ENCODE measurements around the gene EPC2. TPM values are rescaled to one million over a fixed set of nuclear protein-coding genes. Genes with fewer than 3 reads are reported as not detected.

Gene EPC2, protein sequence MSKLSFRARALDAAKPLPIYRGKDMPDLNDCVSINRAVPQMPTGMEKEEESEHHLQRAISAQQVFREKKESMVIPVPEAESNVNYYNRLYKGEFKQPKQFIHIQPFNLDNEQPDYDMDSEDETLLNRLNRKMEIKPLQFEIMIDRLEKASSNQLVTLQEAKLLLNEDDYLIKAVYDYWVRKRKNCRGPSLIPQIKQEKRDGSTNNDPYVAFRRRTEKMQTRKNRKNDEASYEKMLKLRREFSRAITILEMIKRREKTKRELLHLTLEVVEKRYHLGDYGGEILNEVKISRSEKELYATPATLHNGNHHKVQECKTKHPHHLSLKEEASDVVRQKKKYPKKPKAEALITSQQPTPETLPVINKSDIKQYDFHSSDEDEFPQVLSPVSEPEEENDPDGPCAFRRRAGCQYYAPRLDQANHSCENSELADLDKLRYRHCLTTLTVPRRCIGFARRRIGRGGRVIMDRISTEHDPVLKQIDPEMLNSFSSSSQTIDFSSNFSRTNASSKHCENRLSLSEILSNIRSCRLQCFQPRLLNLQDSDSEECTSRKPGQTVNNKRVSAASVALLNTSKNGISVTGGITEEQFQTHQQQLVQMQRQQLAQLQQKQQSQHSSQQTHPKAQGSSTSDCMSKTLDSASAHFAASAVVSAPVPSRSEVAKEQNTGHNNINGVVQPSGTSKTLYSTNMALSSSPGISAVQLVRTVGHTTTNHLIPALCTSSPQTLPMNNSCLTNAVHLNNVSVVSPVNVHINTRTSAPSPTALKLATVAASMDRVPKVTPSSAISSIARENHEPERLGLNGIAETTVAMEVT
- total RNA-seq (2014; rRNA removed; shearing (Covaris generic)) (15.4 and 20.0 TPM in 2 replicates), polyA plus RNA-seq (2016; fragmentation: Nextera tagmentation; extraction: Ambion mirVana) (4.2 TPM in 2 replicates)

- H3K4me3 ChIP-seq = peak within 1 kb of the TSS; percentile 90
- H3K27ac ChIP-seq = peak within 1 kb of the TSS; percentile 90
- WGBS, 2 experiments (ENCODE audit: low coverage in 1 of 2, low lambda C conversion rate in 2 of 2, missing lambda C conversion rate in 2 of 2) = 1 to 2% methylated on average over 36 to 85 of the region's 94 CpGs
- no peaks in the 10 kb centered on the region for H3K9me3 ChIP-seq (ENCODE audit: low read depth)
- peak within 1 kb of the TSS; percentile 96 for H2AFZ ChIP-seq
- H3F3A ChIP-seq (ENCODE audit: insufficient read depth) = 0 out of 2 replicates have a peak, but pooled peaks cover 8% of the 10 kb centered on the region
- in situ Hi-C loops (cut with MboI) = loop anchor here (25.0 kb wide), 2 partner anchors 668 to 918 kb away; no protein-coding TSS in a partner anchor
- H3K79me2 ChIP-seq (ENCODE audit: insufficient read depth) = peaks cover 39% of the 10 kb centered on the region
- no peaks in the 10 kb centered on the region for H3K9me2 ChIP-seq (ENCODE audit: insufficient read depth)
- TF ChIP-seq EZH2phosphoT487 (IDR thresholded peaks at IDR 0.05; ENCODE audit: insufficient read depth, low read depth) (no peak), EZH2 (IDR thresholded peaks at IDR 0.05; ENCODE audit: insufficient read depth, poor library complexity, severe bottlenecking) (no peak)
- peak; percentile 88 for DNase-seq
- no peaks in the 10 kb centered on the region; the same call in 1 of the 2 replicates for H3K27me3 ChIP-seq (replicated peaks; ENCODE audit: insufficient read depth)
- peak within 1 kb of the TSS; percentile 91 for H3K9ac ChIP-seq
- H3K4me2 ChIP-seq (ENCODE audit: unreplicated experiment) = peak within 1 kb of the TSS; percentile 84
- H3K36me3 ChIP-seq (ENCODE audit: low read depth) = no peaks in the 10 kb centered on the region
- H3K4me1 ChIP-seq (ENCODE audit: insufficient read depth) = 0 out of 2 replicates have a peak, but pooled peaks cover 5% of the 10 kb centered on the region
- peaks cover 5% of the 10 kb centered on the region for H4K20me1 ChIP-seq (ENCODE audit: insufficient read depth)
Observed at GRCh38 chr2:148643998-148644882, at the start of gene EPC2. EPC2 (plus strand) TSS chr2:148644751; CDS start chr2:148645018, 267 bp downstream.

GRCh38 chr2:148596018-148596417 is 48.5 kb upstream of the EPC2 start:
- no peak overlapping the region for H2AFZ ChIP-seq
- no peaks in the 10 kb centered on the region for H3K27me3 ChIP-seq (replicated peaks; ENCODE audit: insufficient read depth)
- no peak overlapping the region for H3K4me2 ChIP-seq (ENCODE audit: unreplicated experiment)
- no peaks in the 10 kb centered on the region for H3K9me2 ChIP-seq (ENCODE audit: insufficient read depth)
- no peak overlapping the region for H3K4me3 ChIP-seq
- H3K4me1 ChIP-seq (ENCODE audit: insufficient read depth) = no peaks in the 10 kb centered on the region
- H3K9me3 ChIP-seq (ENCODE audit: low read depth) = no peaks in the 10 kb centered on the region
- H3K36me3 ChIP-seq (ENCODE audit: low read depth) = no peaks in the 10 kb centered on the region
- TF ChIP-seq EZH2phosphoT487 (IDR thresholded peaks at IDR 0.05; ENCODE audit: insufficient read depth, low read depth) (no peak), EZH2 (IDR thresholded peaks at IDR 0.05; ENCODE audit: insufficient read depth, poor library complexity, severe bottlenecking) (no peak)
- 44 to 47% methylated on average over 4 of the region's 4 CpGs for WGBS, 2 experiments (ENCODE audit: low coverage in 1 of 2, low lambda C conversion rate in 2 of 2, missing lambda C conversion rate in 2 of 2)
- H3K9ac ChIP-seq = no peak overlapping the region
- no peak for DNase-seq
- no peaks in the 10 kb centered on the region for H4K20me1 ChIP-seq (ENCODE audit: insufficient read depth)
- no peaks in the 10 kb centered on the region for H3F3A ChIP-seq (ENCODE audit: insufficient read depth)
- H3K27ac ChIP-seq = no peak overlapping the region
- H3K79me2 ChIP-seq (ENCODE audit: insufficient read depth) = no peaks in the 10 kb centered on the region
- in situ Hi-C loops (cut with MboI) = no loop called here

- Histone ChIP-seq H3K36me3 (ENCODE audit: low read depth) (no peaks in the 10 kb centered on the region), H3K9me2 (ENCODE audit: insufficient read depth) (no peaks in the 10 kb centered on the region), H3K9me3 (ENCODE audit: low read depth) (no peaks in the 10 kb centered on the region), H3K4me2 (ENCODE audit: unreplicated experiment) (no peak overlapping the region), H2AFZ (no peak overlapping the region), H3K4me1 (ENCODE audit: insufficient read depth) (no peaks in the 10 kb centered on the region), H3K4me3 (no peak overlapping the region), H3K79me2 (ENCODE audit: insufficient read depth) (no peaks in the 10 kb centered on the region), H3K27ac (no peak overlapping the region), H3K9ac (no peak overlapping the region), H3K27me3 (replicated peaks; ENCODE audit: insufficient read depth) (no peaks in the 10 kb centered on the region), H4K20me1 (ENCODE audit: insufficient read depth) (no peaks in the 10 kb centered on the region), H3F3A (ENCODE audit: insufficient read depth) (no peaks in the 10 kb centered on the region)
- TF ChIP-seq EZH2phosphoT487 (IDR thresholded peaks at IDR 0.05; ENCODE audit: insufficient read depth, low read depth) = no peak
- no peak for TF ChIP-seq EZH2 (IDR thresholded peaks at IDR 0.05; ENCODE audit: insufficient read depth, poor library complexity, severe bottlenecking)
- WGBS, 2 experiments (ENCODE audit: low coverage in 1 of 2, low lambda C conversion rate in 2 of 2, missing lambda C conversion rate in 2 of 2) = 27 to 35% methylated on average over 4 of the region's 4 CpGs
- in situ Hi-C loops (cut with MboI) = no loop called here
- no peak for DNase-seq
Observed at GRCh38 chr2:148599109-148599991, 45.2 kb upstream of the EPC2 start.

Data from GM23248 (cell line).